ENCODE data around the gene B3GALT5.

The B3GALT5 gene

GRCh38 chr21:39720126-39720778, 107.5 kb downstream of the B3GALT5 start:
- H3K36me3 ChIP-seq (ENCODE audit: insufficient read depth), result no peaks in the 10 kb centered on the region
- H3K4me2 ChIP-seq, result no peak overlapping the region
- no peak for TF ChIP-seq CTCF (conservative IDR thresholded peaks at IDR 0.05; ENCODE audit: low read depth, low read length)
- no peaks in the 10 kb centered on the region for H4K20me1 ChIP-seq (ENCODE audit: insufficient read depth)
- no peak overlapping the region for H3K9ac ChIP-seq
- H3K4me1 ChIP-seq (ENCODE audit: low read depth, poor library complexity, severe bottlenecking), result no peaks in the 10 kb centered on the region
- H3K27me3 ChIP-seq (ENCODE audit: insufficient read depth, low read depth), result no peaks in the 10 kb centered on the region
- no peak overlapping the region for H2AFZ ChIP-seq (ENCODE audit: low read depth)
- H3K27ac ChIP-seq, result no peak overlapping the region
- H3K4me3 ChIP-seq (IDR thresholded peaks at IDR 0.05; ENCODE audit: insufficient read depth, low read depth, low read length), result no peak overlapping the region
- no peaks in the 10 kb centered on the region for H3K79me2 ChIP-seq (ENCODE audit: insufficient read depth, low read depth)

- no peak for TF ChIP-seq CTCF (conservative IDR thresholded peaks at IDR 0.05; ENCODE audit: low read depth, low read length)
- H4K20me1 ChIP-seq (ENCODE audit: insufficient read depth), result no peaks in the 10 kb centered on the region
- H3K79me2 ChIP-seq (ENCODE audit: insufficient read depth, low read depth), result no peaks in the 10 kb centered on the region
- no peak overlapping the region for H3K4me3 ChIP-seq (IDR thresholded peaks at IDR 0.05; ENCODE audit: insufficient read depth, low read depth, low read length)
- no peaks in the 10 kb centered on the region for H3K4me1 ChIP-seq (ENCODE audit: low read depth, poor library complexity, severe bottlenecking)
- H3K27ac ChIP-seq, result no peak overlapping the region
- no peak overlapping the region for H3K4me2 ChIP-seq
- no peak overlapping the region for H2AFZ ChIP-seq (ENCODE audit: low read depth)
- H3K36me3 ChIP-seq (ENCODE audit: insufficient read depth), result no peaks in the 10 kb centered on the region
- H3K27me3 ChIP-seq (ENCODE audit: insufficient read depth, low read depth), result no peaks in the 10 kb centered on the region
- no peak overlapping the region for H3K9ac ChIP-seq
Observed at GRCh38 chr21:39721885-39722284, 109.1 kb downstream of the B3GALT5 start.
